GM18526 (cell line): ENCODE results near the gene TFDP2.

ENCODE experiments used
- POLR2A ChIP-seq: IDR thresholded peaks from 3 replicates; pipeline ENCODE4 v1.6.1; 2011; ENCODE audit not compliant: insufficient read length; ENCODE audit errors: extremely low read depth

The TFDP2 gene

DNA sequence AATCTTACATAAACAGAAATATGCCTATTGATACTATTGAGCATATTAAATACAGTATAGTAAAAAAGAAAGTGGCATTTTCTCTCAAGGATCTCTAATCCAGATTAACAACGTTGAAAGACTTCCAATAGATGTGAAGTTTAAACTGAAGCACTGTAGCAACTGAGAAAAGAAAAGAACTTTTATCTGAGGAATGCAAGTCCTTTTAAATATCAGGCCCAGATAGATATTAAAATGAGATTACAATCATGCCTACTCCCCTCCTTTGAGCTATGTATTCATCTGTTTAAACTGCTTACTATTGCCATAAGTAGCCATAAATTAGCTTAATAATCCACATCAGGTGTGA lies 102.3 kb downstream of the TFDP2 start:
- no peak for TF ChIP-seq POLR2A

- TF ChIP-seq POLR2A, result no peak
Observed at GRCh38 chr3:142046320-142047020, 102.9 kb downstream of the TFDP2 start.

GRCh38 chr3:142040941-142041491 lies 108.3 kb downstream of the TFDP2 start:
- no peak for TF ChIP-seq POLR2A

GRCh38 chr3:142035308-142035922 lies 113.9 kb downstream of the TFDP2 start:
- no peak for TF ChIP-seq POLR2A

- TF ChIP-seq POLR2A, result no peak
Observed at GRCh38 chr3:142033292-142033691, 116.1 kb downstream of the TFDP2 start.

DNA sequence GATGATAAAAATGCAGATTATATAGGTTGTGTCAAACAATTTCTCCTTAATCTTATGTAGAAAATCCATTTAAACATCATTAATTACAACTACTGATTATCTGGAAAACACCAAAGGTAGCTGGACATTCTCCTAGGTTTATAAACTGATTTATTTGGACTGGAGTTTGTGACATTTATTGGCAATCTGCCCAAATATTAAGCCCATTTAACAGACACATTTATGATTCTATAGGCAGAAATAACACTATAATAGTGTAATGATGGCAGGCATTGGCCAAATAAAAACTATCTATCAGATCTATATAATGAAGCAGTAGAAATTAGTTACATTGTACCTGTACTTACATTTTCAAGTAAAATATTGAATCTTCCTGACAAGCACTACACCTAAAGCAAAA lies 117.8 kb downstream of the TFDP2 start:
- no peak for TF ChIP-seq POLR2A

- TF ChIP-seq POLR2A, result no peak
Observed at GRCh38 chr3:142029791-142030190, 119.6 kb downstream of the TFDP2 start.

- TF ChIP-seq POLR2A, result no peak
Observed at GRCh38 chr3:142029052-142029642, 120.2 kb downstream of the TFDP2 start.

- no peak for TF ChIP-seq POLR2A
Observed at GRCh38 chr3:142028243-142028777, 121.0 kb downstream of the TFDP2 start.

- TF ChIP-seq POLR2A, result no peak
Observed at GRCh38 chr3:142027735-142028134, 121.6 kb downstream of the TFDP2 start.

DNA sequence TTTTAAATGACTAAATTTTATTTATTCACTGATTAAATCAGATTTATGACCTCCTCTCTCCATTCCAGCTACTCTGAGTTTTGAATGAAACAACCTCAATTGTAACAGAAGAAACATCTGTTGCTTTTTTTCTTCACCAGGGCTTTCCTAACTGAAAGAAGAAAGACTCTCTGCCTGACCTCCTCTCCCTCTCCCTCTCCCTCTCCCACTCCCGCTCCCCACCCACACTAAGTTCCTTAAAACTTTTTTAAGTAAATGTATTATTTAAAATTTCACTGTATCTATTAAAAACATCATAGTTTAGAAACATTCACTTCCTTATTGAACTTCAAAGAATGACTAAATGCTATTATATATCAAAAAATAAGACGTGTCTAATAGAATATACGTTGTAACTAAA lies 122.0 kb downstream of the TFDP2 start:
- no peak for TF ChIP-seq POLR2A

DNA sequence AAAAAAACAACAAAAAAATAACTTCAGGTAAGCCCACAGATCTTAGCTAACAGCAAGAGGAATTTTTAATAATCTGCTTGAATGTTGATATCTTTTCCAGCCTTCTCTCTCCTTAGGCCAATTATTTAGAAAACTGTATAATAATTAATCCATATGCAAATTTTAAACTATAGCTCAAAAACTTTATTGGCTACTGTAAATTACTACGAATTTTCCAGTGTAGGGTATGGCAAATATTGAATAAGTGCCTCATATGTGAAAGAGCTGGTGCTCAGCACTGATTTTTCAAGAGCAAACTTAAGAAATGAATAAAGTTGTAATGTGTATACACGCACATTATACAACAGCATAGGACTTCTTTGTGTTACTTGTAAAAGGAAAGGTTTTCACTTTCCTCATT lies 123.0 kb downstream of the TFDP2 start:
- TF ChIP-seq POLR2A, result no peak

- TF ChIP-seq POLR2A, result no peak
Observed at GRCh38 chr3:142022381-142022780, 127.0 kb downstream of the TFDP2 start.

DNA sequence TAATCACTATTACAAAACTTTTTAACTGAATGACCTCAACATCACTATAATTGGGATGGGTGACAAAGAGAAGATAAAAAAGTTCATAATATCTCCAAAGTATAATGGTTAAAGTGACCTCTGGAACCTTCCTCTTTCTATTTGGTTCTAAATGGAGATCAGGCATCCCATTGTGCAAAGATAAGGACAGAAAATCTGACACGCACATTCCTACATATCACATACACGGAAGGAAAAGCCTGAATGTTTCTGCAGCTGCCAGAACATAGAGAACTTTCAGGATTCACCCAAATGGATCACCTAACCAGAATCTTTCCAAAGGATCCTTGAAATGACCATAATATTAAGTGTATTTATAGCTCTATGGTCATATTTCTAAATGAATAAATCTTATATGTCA lies 128.2 kb downstream of the TFDP2 start:
- no peak for TF ChIP-seq POLR2A

- TF ChIP-seq POLR2A, result no peak
Observed at GRCh38 chr3:142019794-142020320, 129.5 kb downstream of the TFDP2 start.

DNA sequence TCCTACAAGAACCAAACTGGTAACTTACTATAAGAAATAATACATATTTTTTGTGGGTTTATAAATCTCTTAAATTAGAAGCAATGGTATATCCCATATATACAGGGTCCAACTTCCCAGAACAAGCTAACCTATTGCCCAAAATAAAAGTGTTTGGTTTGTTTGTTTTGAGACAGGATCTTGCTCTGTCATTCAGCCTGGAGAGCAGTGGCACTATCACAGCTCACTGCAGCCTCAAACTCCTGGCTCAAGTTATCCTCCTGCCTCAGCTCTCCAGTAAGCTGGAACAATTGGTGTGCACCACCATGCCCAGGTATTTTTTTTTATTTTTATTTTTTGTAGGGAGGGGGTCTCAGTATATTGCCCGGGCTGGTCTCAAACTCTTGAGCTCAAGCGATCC lies 135.4 kb downstream of the TFDP2 start:
- no peak for TF ChIP-seq POLR2A
